GM21825 (cell line): Measurements from ENCODE around the gene ITIH5.
"Not testable (repeated sequence)": the region's sequence is repeated elsewhere in the genome, so short reads cannot be mapped to it uniquely, and the experiment has no call there.

Source experiments
- ATAC-seq: cut with Tn5 transposase; IDR thresholded peaks from one replicate; pipeline ENCODE4 v1.9.1; 2021; ENCODE audit warnings: mild to moderate bottlenecking, moderate library complexity; ENCODE audit not compliant: unreplicated experiment

The ITIH5 gene

GRCh38 chr10:7666253-7667023, at the start of gene ITIH5:
Gene ITIH5 (minus strand): TSS chr10:7666966. CDS start chr10:7666892, 74 bp downstream.
- no peak for ATAC-seq

GRCh38 chr10:7715515-7715914, 48.7 kb upstream of the ITIH5 start:
- no peak for ATAC-seq

GRCh38 chr10:7711075-7711474, 44.3 kb upstream of the ITIH5 start:
- not testable (repeated sequence) for ATAC-seq

GRCh38 chr10:7710446-7710845, 43.7 kb upstream of the ITIH5 start:
- ATAC-seq: no peak

GRCh38 chr10:7708832-7709231, 42.1 kb upstream of the ITIH5 start:
- ATAC-seq: no peak

- ATAC-seq: no peak
These were observed 41.3 kb upstream of the ITIH5 start for GRCh38 chr10:7707858-7708622.

GRCh38 chr10:7707102-7707501, 40.3 kb upstream of the ITIH5 start:
- no peak for ATAC-seq

GRCh38 chr10:7706534-7707073, 39.8 kb upstream of the ITIH5 start:
- ATAC-seq: no peak

- no peak for ATAC-seq
These were observed 38.6 kb upstream of the ITIH5 start for GRCh38 chr10:7705341-7705740.

- ATAC-seq: no peak
These were observed 37.6 kb upstream of the ITIH5 start for GRCh38 chr10:7704071-7705016.

- ATAC-seq: no peak
These were observed 36.4 kb upstream of the ITIH5 start, which contains the start of gene ITIH2 for GRCh38 chr10:7703140-7703539. Gene ITIH2 (plus strand): TSS chr10:7703316. CDS start chr10:7703435, 119 bp downstream.

- ATAC-seq: no peak
These were observed 35.6 kb upstream of the ITIH5 start for GRCh38 chr10:7702288-7702812.

- ATAC-seq: no peak
These were observed 34.5 kb upstream of the ITIH5 start for GRCh38 chr10:7701158-7701742.

- ATAC-seq: no peak
These were observed 33.9 kb upstream of the ITIH5 start for GRCh38 chr10:7700577-7701125.

GRCh38 chr10:7697426-7697825, 30.7 kb upstream of the ITIH5 start:
- ATAC-seq: no peak

- no peak for ATAC-seq
These were observed 29.8 kb upstream of the ITIH5 start for GRCh38 chr10:7696545-7696944.

GRCh38 chr10:7693194-7693593, 26.4 kb upstream of the ITIH5 start:
- ATAC-seq: not testable (repeated sequence)

- ATAC-seq: not testable (repeated sequence)
These were observed 25.6 kb upstream of the ITIH5 start for GRCh38 chr10:7692368-7692767.

GRCh38 chr10:7690885-7691597, 24.3 kb upstream of the ITIH5 start:
- not testable (repeated sequence) for ATAC-seq
